CD4-positive, alpha-beta T cell (primary cell): ENCODE measurements around the gene VGF. TPM values are rescaled to one million over a fixed set of nuclear protein-coding genes. Genes with fewer than 3 reads are reported as not detected.
"Not testable (repeated sequence)": the region's sequence is repeated elsewhere in the genome, so short reads cannot be mapped to it uniquely, and the experiment has no call there.

Experiments used
- ATAC-seq: fragments of 200-7000 bp; cut with Tn5 transposase; one replicate; pipeline ENCODE4 v1.10.0; 2022; ENCODE audit warnings: mild to moderate bottlenecking; ENCODE audit not compliant: poor library complexity
- CTCF ChIA-PET: fragments of 350-600 bp; sonication (Branson Sonifier 250); formaldehyde crosslinking; loops from one replicate; lab custom pipeline; 2021; ENCODE audit warnings: antibody characterized with exemption, inconsistent platforms; lab: Charles Lee
- POLR2A ChIA-PET: fragments of 350-600 bp; sonication (Branson Sonifier 250); formaldehyde crosslinking; loops from one replicate; lab custom pipeline; 2021; ENCODE audit warnings: antibody characterized with exemption, inconsistent platforms; lab: Charles Lee
- DNase-seq, 14 experiments: peaks; one replicate each; pipeline ENCODE4 v3.0.0-alpha.2; 2013 to 2020; ENCODE audit warnings: mixed read lengths in 2 of 14
- H3K27ac ChIP-seq, 2 donors: one replicate each; pipeline versions ENCODE4 v1.5.1 to v1.7.0; 2013; ENCODE audit warnings: low read length in 2 of 2, low read depth in 1 of 2, mild to moderate bottlenecking in 1 of 2
- H3K27me3 ChIP-seq, 2 experiments: 1 replicate in 1 of 2; 2 replicates in 1 of 2; pipeline versions ENCODE4 v1.6.1 to v1.7.0; 2013; ENCODE audit warnings: low read length in 2 of 2, control low read depth in 1 of 2, mild to moderate bottlenecking in 1 of 2, moderate library complexity in 1 of 2; ENCODE audit not compliant: insufficient read depth in 2 of 2, control insufficient read depth in 1 of 2
- H3K36me3 ChIP-seq: one replicate; pipeline ENCODE4 v1.6.1; 2013; ENCODE audit warnings: low read length, control low read depth; ENCODE audit not compliant: insufficient read depth
- H3K4me1 ChIP-seq: one replicate; pipeline ENCODE4 v1.6.1; 2013; ENCODE audit warnings: low read length, control low read depth; ENCODE audit not compliant: insufficient read depth
- H3K4me3 ChIP-seq: one replicate; pipeline ENCODE4 v1.5.1; 2013; ENCODE audit warnings: mild to moderate bottlenecking, low read length, moderate library complexity
- H3K9me3 ChIP-seq, 2 experiments: 1 replicate in 1 of 2; 2 replicates in 1 of 2; pipeline versions ENCODE4 v1.6.1 to v1.7.0; 2013; ENCODE audit warnings: low read length in 2 of 2, mild to moderate bottlenecking in 2 of 2, control low read depth in 1 of 2, moderate library complexity in 1 of 2; ENCODE audit not compliant: control insufficient read depth in 1 of 2, insufficient read depth in 1 of 2
- H3K27ac Mint-ChIP-seq: one replicate; pipeline ENCODE4 v1.8.0; 2020; ENCODE audit warnings: mixed read lengths
- H3K27me3 Mint-ChIP-seq: one replicate; pipeline ENCODE4 v1.8.0; 2021; ENCODE audit warnings: mixed read lengths
- H3K36me3 Mint-ChIP-seq: one replicate; pipeline ENCODE4 v1.8.0; 2021; ENCODE audit warnings: low read depth, mixed read lengths
- H3K4me1 Mint-ChIP-seq: one replicate; pipeline ENCODE4 v1.8.0; 2021; ENCODE audit warnings: low read depth, mixed read lengths
- H3K4me3 Mint-ChIP-seq: one replicate; pipeline ENCODE4 v1.8.0; 2020; ENCODE audit warnings: mild to moderate bottlenecking, mixed read lengths
- H3K9me3 Mint-ChIP-seq: one replicate; pipeline ENCODE4 v1.8.0; 2020; ENCODE audit warnings: mixed read lengths
- CTCF ChIP-seq: fragments of 200-600 bp; IDR thresholded peaks from one replicate; pipeline ENCODE4 v1.8.0; 2022; ENCODE audit warnings: antibody characterized with exemption, mild to moderate bottlenecking
- intact Hi-C, 2 experiments: fragments of 100-400 bp; cut with DNase I in 1 of 2; cut with micrococcal nuclease in 1 of 2; formaldehyde crosslinking; loops; one replicate each; pipeline versions ENCODE4 v1.15.1 to v1.9.0; 2023 to 2025; cut with DNase I, micrococcal nuclease
- microRNA-seq: library from miRNA; unstranded; fragments of <30 nt; microRNA quantifications from one replicate; pipeline ENCODE4 v1.2.0, GENCODE V29; 2021; ENCODE audit warnings: borderline microRNAs expressed, borderline replicate concordance
- total RNA-seq, 174 experiments: library from RNA in 2 of 174; stranded (reverse) in 2 of 174; gene quantifications; one replicate each; pipeline ENCODE4 v1.2.3 and lab custom pipeline; 2021 to 2026

Gene VGF
- total RNA-seq, 2 experiments from 2014 or later, result not detected

GRCh38 chr7:101113836-101114235 is 51.5 kb downstream of the VGF start:
- no peak overlapping the region for H3K4me3 Mint-ChIP-seq
- H3K4me1 ChIP-seq, result no peaks in the 10 kb centered on the region
- H3K9me3 Mint-ChIP-seq, result no peaks in the 10 kb centered on the region
- H3K27me3 Mint-ChIP-seq, result peaks cover 8% of the 10 kb centered on the region
- peaks cover 0 to 4% of the 10 kb centered on the region in 2 experiments for H3K9me3 ChIP-seq
- no peak for ATAC-seq
- no peaks in the 10 kb centered on the region for H3K36me3 ChIP-seq
- DNase-seq, result no peak
- intact Hi-C loops, result no loop called here
- H3K4me3 ChIP-seq, result no peak overlapping the region
- peaks cover 0 to 2% of the 10 kb centered on the region in 2 experiments for H3K27me3 ChIP-seq
- H3K27ac ChIP-seq, result no peak overlapping the region
- CTCF ChIA-PET, result no interaction called here
- H3K27ac Mint-ChIP-seq, result no peak overlapping the region
- no peak for TF ChIP-seq CTCF
- no peaks in the 10 kb centered on the region for H3K4me1 Mint-ChIP-seq
- POLR2A ChIA-PET, result no interaction called here
- no peaks in the 10 kb centered on the region for H3K36me3 Mint-ChIP-seq

- H3K9me3 Mint-ChIP-seq, CTCF ChIA-PET, H3K27me3 Mint-ChIP-seq, H3K27ac Mint-ChIP-seq, H3K4me1 Mint-ChIP-seq, H3K27ac ChIP-seq, POLR2A ChIA-PET, H3K27me3 ChIP-seq, H3K4me3 ChIP-seq, H3K36me3 Mint-ChIP-seq, DNase-seq, H3K4me1 ChIP-seq, intact Hi-C loops, H3K9me3 ChIP-seq, ATAC-seq, H3K4me3 Mint-ChIP-seq, H3K36me3 ChIP-seq: not testable (repeated sequence)
Observed at GRCh38 chr7:101113140-101113539, 52.2 kb downstream of the VGF start.

Small RNAs within 50 kb of the gene (microRNA-seq; reads per million reads assigned to microRNA genes)
- not detected for gene MIR4653

Other genes starting within 250 kb of the VGF start
- not detected for gene MUC3A, start 216.0 kb downstream of the VGF start, total RNA-seq
- under 1 TPM; 0.39 to 0.60 TPM for gene MUC12, start 196.0 kb downstream of the VGF start, total RNA-seq
- gene MUC17, start 145.5 kb downstream of the VGF start, total RNA-seq, result not detected
- 10 to 100 TPM; 29.9 to 31.8 TPM for gene TRIM56, start 80.1 kb downstream of the VGF start, total RNA-seq
- gene SERPINE1, start 38.5 kb downstream of the VGF start, total RNA-seq, result under 1 TPM in 1 of 2 experiments, not detected in 1; 0.11 TPM
- gene AP1S1, start 11.1 kb downstream of the VGF start, total RNA-seq, result 1 to 10 TPM; 3.0 to 3.9 TPM
- gene NAT16, start 14.7 kb upstream of the VGF start, total RNA-seq, result not detected
- gene MOGAT3, start 35.5 kb upstream of the VGF start, total RNA-seq, result under 1 TPM in 1 of 2 experiments, not detected in 1; 0.11 TPM
- 10 to 100 TPM; 13.8 to 15.9 TPM for gene PLOD3, start 52.0 kb upstream of the VGF start, total RNA-seq
- gene ZNHIT1, start 52.6 kb upstream of the VGF start, total RNA-seq, result 10 to 100 TPM; 28.4 to 30.6 TPM
- gene CLDN15, start 72.2 kb upstream of the VGF start, total RNA-seq, result 10 to 100 TPM; 12.6 to 15.2 TPM
- 10 to 100 TPM; 81.2 to 82.3 TPM for gene FIS1, start 79.5 kb upstream of the VGF start, total RNA-seq
- 1 to 10 TPM; 2.7 to 3.3 TPM for gene IFT22, start 156.2 kb upstream of the VGF start, total RNA-seq
- not detected for gene COL26A1, start 197.3 kb upstream of the VGF start, total RNA-seq